HG03097 (cell line): Measurements from ENCODE around the gene ESRRA.

Experiments
- ATAC-seq: cut with Tn5 transposase; IDR thresholded peaks from one replicate; pipeline ENCODE4 v1.9.1; 2021; ENCODE audit not compliant: unreplicated experiment, low FRiP score

The ESRRA gene

GRCh38 chr11:64291262-64291751 is 14.0 kb upstream of the ESRRA start, which contains the start of gene KCNK4:
KCNK4 (plus strand) TSS chr11:64291302; CDS start chr11:64293019, 1,717 bp downstream.
- no peak for ATAC-seq

- no peak for ATAC-seq
Measured at GRCh38 chr11:64291752-64292459, 13.4 kb upstream of the ESRRA start.

GRCh38 chr11:64292460-64293254 is 12.7 kb upstream of the ESRRA start:
- no peak for ATAC-seq

DNA sequence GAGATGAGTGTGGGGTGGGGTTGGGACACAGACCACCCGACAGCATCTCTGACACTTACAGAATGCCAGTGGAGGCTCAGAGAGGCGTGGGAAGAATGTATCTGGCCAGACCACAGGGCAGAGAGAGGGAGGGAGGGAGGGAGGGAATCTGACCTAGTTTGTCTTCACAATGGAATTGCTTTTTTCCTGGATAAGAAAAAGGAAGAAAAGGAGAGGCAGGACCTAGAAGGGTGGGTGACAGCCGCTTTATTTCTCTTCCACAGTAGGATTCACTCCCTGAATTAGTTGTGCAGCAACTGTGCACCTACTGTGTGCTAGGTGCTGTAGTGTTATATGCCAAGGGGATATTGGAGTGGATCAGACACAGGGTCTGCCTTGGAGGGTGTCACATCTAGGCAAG is 10.6 kb upstream of the ESRRA start:
- no peak for ATAC-seq

GRCh38 chr11:64295760-64296159 is 9.6 kb upstream of the ESRRA start:
- ATAC-seq: no peak

- no peak for ATAC-seq
Measured at GRCh38 chr11:64296236-64296635, 9.1 kb upstream of the ESRRA start.

- no peak for ATAC-seq
Measured at GRCh38 chr11:64296830-64297698, 8.3 kb upstream of the ESRRA start.

DNA sequence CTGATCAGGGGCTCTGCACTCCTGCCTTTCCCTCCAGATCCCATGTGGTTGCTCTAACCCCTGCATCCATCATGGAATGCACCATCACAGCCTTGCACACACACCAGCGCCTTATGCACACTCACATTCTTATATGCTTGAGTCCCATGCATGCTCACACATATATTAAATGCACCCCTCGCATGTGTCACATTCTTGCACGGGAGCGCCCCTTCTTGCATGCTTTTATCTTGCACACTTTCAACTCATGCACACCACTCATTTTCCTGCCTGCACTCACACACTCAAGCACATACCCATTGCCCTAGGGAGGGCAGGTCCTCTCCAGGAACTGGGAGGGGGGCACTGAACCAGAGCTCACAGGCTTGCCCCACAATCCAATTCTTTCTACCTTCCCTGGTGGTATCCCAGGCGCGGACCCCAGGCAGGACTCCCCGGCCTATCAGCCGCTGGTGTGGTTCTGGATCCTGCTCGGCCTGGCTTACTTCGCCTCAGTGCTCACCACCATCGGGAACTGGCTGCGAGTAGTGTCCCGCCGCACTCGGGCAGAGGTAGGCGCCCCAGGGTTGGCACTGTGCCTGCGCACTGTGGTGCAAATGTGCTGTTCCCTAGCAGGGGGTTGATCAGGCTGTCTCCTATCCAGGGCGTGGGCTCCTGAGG is 7.5 kb upstream of the ESRRA start:
- no peak for ATAC-seq

DNA sequence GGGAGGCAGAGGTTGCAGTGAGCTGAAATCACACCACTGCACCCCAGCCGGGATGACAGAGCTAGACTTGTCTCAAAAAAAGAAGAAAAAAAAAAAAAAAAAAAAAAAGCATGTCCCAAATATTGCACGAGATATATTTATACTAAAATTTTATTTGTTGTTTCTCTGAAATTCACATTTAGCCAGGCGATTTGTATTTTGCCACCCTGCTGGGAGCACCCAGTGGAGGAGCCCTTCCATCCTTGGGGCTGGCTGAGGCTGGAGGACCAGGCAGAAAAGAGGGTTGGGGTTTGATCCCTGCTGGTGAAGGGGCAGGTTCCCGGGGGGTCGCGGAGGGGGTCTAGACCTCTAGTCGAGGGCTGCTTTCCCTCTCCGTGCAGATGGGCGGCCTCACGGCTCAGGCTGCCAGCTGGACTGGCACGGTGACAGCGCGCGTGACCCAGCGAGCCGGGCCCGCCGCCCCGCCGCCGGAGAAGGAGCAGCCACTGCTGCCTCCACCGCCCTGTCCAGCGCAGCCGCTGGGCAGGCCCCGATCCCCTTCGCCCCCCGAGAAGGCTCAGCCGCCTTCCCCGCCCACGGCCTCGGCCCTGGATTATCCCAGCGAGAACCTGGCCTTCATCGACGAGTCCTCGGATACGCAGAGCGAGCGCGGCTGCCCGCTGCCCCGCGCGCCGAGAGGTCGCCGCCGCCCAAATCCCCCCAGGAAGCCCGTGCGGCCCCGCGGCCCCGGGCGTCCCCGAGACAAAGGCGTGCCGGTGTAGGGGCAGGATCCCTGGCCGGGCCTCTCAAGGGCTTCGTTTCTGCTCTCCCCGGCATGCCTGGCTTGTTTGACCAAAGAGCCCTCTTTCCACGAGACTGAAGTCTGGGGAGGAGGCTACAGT is 6.1 kb upstream of the ESRRA start:
- ATAC-seq: no peak

DNA sequence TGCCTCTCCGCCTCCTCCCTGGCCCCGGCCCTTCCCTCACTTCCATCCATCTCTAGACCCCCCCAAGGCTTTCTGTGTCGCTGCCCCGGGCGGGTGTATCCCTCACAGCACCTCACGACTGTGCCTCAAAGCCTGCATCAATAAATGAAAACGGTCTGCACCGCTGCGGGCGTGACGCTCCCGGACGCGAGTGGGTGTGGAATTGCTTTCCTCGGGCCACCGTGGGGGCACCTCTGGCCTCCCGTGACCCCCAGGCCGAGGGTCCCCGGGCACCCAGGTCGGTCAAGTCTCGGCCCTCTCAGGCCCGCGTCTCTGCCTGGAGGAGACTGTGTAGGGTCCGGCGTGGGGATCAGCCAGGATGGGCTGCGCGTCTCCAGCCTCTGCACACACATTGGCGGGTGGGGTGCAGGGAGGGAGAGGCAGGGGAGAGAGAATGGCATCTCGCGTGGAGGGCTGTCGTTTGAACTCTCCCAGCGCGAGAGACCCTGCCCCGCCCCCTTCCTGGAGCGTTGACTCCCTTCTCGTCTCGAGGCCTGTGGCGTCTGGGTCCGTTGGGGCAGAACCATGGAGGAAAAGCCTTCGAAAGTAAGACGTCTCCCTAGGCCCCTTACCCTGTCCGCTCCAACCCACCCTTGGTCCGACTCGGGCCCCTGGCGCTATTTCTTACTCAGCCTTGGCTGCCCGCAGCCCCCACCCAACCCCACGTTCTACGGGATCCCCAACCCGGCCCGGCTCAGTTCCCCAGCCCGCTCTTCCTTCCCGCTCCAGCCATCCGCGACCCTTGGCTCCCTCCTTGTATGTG is 5.3 kb upstream of the ESRRA start, which contains the start of gene CATSPERZ:
Gene CATSPERZ (plus strand): TSS at position 512 of the 802 bp plus-strand sequence. CDS start 53 bp downstream, at position 565.
- no peak for ATAC-seq

GRCh38 chr11:64303109-64304031 is 2.0 kb upstream of the ESRRA start:
- ATAC-seq: no peak

DNA sequence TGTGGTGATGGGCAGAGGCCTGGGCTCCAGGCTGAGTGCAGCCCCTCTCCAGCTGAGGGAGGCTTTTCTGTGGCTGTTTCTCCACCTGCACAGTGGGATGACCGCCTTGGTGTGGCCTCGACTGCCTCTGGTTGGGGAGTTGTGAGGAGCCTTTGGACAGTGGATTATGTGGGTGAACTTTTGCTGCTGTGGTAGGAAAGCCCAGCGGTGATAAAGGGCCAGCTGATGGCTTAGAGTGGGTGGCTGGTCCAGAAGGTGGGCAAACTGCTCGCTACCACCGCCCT is 1.4 kb upstream of the ESRRA start:
- no peak for ATAC-seq

- peak; percentile 22 for ATAC-seq
Measured at GRCh38 chr11:64304316-64305072, 830 bp upstream of the ESRRA start.

- ATAC-seq: peak; percentile 32
Measured at GRCh38 chr11:64305691-64306562, 603 bp downstream of the ESRRA start.

DNA sequence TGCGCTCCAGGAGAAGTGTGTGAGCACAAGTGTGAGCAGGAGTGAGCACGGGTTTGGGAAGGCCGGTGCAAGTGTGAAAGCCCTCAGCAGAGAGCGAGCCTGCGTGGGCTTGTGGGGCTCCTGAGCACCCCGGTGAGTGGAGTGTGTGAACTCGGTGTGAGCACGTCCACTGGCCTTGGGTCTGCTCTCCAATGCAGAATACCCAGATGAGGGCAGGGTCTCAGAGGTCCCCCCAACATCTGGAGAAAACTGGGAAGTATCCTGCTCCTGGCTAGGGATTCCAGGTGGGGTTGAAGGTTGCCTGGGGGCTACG is 1.2 kb downstream of the ESRRA start:
- ATAC-seq: no peak
